CD4-positive, alpha-beta T cell treated with Interleukin-10 for 1 hour (primary cell): ENCODE results near the gene CCDC85C.

ENCODE experiments used
- DNase-seq: peaks from one replicate; pipeline ENCODE4 v3.0.0-alpha.2; 2020

CCDC85C gene

DNA sequence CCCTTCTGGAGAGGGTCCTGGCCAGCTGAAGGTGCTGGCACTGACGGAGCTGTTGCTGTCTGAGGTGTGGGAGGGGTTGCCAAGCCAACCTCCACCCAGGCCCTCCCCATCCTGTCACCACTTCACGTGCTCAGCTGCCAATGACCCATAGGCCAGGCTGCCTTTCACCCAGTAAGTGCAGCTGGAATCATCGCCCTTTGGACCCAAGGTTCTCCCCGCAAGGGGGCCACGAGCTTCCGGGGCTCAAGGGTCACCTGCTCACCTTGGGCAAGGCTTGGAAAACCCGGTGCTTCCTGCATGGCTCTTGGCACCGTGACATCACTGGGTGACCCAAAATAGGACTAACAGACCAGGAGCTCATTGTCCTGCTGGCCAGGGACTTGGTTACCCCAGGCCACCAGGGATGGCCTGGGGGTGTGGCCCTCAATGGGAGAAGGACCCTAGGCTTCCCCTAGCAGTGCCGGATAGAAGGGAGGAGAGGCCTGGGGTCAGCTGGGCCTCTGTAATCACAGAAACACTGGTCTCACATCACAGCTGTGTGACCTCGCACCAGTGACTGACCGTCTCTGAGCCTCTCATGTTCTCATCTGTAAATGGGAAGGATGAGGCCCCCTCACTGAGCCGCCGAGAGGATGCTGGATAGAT lies 51.3 kb downstream of the CCDC85C start:
- no peak for DNase-seq

GRCh38 chr14:99552021-99552553 lies 51.9 kb downstream of the CCDC85C start:
- DNase-seq, result no peak

DNA sequence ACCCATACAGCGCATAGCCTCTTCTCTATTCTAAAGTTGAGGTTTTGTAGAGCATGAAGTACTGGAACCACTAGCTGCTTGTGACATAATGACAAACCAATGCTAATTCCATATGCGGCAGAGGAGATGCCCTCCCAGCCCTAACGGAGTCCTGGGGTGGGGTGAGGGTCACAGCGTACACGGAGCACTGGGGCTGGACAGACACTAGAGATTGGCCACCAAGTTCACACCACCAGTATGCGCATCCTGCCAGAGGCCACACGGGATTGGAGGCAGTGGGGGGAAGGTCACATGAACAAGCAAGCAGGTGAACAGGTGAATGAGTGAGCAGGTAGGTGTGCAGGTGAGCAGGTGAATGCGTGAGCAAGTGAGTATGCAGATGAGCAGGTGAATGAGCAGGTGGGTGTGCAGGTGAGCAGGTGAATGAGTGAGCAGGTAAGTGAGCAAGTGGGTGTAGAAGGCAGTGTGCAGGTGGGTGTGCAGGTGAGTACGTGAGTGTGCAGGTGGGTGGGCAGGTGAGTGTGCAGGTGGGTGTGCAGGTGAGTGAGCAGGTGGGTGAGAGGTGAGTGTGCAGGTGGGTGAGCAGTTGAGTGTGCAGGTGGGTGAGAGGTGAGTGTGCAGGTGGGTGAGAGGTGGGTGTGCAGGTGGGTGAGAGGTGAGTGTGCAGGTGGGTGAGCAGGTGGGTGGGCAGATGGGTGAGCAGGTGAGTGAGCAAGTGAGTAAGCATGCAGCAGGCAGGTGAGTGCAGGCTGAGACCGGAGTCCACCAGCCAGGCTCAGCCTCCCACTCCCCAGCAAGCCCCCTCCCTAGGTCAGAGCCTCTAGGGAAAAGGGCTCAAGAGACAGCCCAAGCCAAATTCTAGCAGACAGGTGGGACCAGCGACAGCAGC lies 52.7 kb downstream of the CCDC85C start:
- no peak for DNase-seq

GRCh38 chr14:99550387-99550992 lies 53.5 kb downstream of the CCDC85C start:
- no peak for DNase-seq

DNA sequence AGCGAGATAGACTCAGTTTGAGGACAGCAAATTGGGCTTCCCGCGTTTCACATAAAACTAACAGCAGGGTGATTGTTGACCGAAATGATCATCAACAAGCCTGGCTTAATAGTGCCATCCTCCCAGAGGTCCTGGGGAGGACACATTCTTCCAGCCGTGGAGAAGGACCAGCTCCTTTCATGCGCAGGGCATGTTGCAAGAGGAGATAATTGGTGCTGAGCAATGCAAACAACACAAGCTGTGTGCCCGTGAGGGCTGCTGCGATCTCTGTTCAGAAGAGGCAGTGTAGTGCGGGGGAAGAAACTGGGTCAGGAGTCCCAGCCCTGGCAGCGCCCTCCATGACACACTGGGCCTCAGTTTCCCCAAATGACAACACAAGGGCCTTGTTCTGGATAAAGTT lies 54.3 kb downstream of the CCDC85C start:
- DNase-seq, result no peak

GRCh38 chr14:99548871-99549515 lies 55.0 kb downstream of the CCDC85C start:
- DNase-seq, result no peak

GRCh38 chr14:99548255-99548654 lies 55.8 kb downstream of the CCDC85C start:
- DNase-seq, result no peak

- DNase-seq, result no peak
These were observed 57.6 kb downstream of the CCDC85C start for GRCh38 chr14:99546234-99546879.

DNA sequence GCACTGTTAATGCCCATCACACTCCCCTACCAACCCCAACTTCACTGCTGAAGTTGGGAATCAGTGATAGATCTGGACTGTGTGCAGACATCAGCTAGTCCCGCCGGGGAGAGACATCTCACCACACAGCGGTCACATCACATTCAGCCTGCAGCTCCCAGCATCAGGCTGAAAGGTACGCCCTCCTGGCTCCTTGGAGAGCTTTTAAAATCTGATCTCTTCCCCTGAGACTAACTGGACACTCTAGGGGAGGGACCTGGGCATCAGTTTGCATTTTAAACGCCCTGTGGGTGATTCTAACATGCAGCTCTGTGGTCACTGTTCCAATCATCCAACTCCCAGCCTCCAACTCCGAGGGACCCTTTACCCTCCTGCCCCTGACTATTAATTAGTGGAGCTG lies 58.4 kb downstream of the CCDC85C start:
- no peak for DNase-seq

- DNase-seq, result no peak
These were observed 59.0 kb downstream of the CCDC85C start for GRCh38 chr14:99544991-99545390.

DNA sequence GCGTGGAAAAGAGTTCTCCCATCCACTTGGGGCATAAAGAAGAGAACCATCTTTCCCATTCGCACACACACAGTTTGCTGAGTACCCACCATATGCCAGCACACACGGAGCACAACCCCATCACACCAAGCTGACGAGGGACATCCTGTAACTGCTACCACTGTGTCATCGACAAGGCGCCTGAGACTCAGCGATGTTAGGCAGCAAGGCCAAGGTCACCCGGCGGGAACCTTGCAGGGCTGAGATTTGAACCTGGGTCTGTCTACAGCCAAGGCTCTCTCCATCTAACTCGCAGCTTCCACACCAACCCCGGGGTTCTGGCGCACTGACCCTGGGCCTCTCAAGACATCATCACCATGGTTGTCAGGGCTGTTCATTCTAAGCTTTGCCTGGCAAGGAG lies 60.0 kb downstream of the CCDC85C start:
- no peak for DNase-seq

GRCh38 chr14:99543370-99543769 lies 60.6 kb downstream of the CCDC85C start:
- DNase-seq, result no peak

- DNase-seq, result no peak
These were observed 61.4 kb downstream of the CCDC85C start for GRCh38 chr14:99542566-99542965.

- DNase-seq, result no peak
These were observed 62.1 kb downstream of the CCDC85C start for GRCh38 chr14:99541677-99542470.

GRCh38 chr14:99541211-99541610 lies 62.8 kb downstream of the CCDC85C start:
- DNase-seq, result no peak

DNA sequence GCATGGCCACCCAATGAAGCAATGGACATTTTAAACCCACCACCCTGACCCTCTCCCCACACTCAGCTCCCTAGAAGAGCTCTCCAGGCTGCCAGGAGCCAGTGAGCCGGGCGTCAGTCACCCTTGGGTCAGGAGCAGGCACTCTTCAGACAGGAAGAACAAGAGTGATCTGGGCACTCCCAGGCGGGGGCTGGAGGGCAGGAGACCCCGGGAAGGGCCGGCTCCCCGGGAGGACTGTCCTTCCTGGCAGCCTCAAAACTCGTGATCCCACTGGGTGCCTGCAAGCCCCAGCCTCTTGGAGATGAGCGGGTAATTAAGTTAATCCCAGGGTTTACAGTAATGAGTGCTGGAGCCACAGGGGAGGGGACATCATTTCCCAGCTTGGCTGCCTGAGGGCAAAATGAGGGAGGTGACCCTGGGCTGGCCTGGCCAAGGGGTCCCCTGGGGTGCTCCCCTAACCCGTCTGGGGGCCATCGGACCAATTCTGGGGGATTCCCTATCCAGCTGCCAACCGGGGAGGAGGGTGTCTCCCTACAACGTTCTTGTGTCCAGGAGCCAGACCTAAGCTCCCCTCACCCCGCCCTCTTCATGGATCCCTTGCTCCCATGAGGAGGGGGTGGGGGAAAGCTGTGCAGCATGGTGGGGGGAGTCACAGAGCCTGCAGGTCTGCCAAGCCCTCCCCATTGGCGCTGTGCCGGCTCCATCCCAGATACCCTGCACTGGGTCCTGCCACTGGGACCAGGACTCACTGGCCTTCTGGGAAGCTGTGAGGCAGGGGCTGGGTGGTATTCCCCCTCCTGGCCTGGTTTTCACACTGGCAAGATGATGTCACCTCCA lies 63.6 kb downstream of the CCDC85C start:
- DNase-seq, result no peak

- DNase-seq, result no peak
These were observed 64.5 kb downstream of the CCDC85C start for GRCh38 chr14:99539491-99539890.

GRCh38 chr14:99538733-99539132 lies 65.3 kb downstream of the CCDC85C start:
- no peak for DNase-seq

DNA sequence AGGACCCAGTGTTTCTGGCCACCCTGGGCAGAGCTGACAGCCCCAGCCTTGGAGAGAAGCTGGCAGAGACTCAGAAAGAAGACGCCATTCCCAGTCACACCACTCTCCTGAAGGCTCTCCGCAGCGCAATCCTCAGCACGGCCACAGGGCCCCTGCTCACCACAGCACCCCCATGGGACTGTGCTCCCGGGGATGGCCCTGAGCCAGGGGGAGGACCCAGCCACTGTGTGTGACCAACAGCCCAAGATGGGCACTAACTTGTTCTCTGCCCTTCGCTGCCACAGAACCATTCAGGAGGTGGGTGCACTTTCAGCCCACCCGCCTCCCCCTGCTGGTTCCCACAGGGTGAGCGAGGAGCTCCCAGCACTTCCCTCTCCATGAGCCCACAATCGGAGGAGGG lies 65.7 kb downstream of the CCDC85C start:
- DNase-seq, result no peak

DNA sequence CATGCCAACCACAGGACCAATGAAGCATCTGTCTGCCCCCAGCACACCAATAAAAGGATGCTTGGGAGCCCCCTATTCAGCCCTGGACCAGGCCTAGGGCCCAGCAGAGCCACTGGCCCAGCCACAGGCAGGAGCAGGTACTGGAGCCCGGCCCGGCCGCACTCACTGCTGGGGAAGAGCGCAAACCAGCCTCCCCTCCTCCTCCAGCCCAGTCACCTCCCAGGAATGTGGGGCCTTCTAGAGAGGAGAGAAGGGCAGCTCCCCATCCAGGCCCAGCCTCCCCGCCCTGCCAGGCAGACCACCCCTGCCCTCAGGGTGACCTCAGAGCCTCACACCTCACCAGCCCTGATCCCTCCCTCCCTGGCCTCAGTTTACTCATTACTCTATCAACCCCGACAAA lies 66.6 kb downstream of the CCDC85C start:
- DNase-seq, result no peak
